ENCODE data around the gene UGGT2. TPM values are rescaled to one million over a fixed set of nuclear protein-coding genes. Genes with fewer than 3 reads are reported as not detected.

Gene UGGT2
- total RNA-seq, 2 donors from 2014 or later: 17.3 to 25.6 TPM

- Histone ChIP-seq H3K27ac (no peak overlapping the region), H3K9me3 (no peaks in the 10 kb centered on the region), H3K27me3 (no peaks in the 10 kb centered on the region), H3K4me3 (no peak overlapping the region), H3K4me1 (peaks cover 0 to 7% of the 10 kb centered on the region in 2 donors), H3K36me3 (no peaks in the 10 kb centered on the region)
- TF ChIP-seq CTCF (IDR thresholded peaks at IDR 0.05): no peak
- DNase-seq (ENCODE audit: low spot score): no peak
These were observed 300.5 kb downstream of the UGGT2 start for GRCh38 chr13:95752677-95753076.

Other genes starting within 250 kb of the UGGT2 start
- 1 to 10 TPM in 1 of 2 donors, under 1 TPM in 1; 0.59 to 3.1 TPM for gene HS6ST3, start 36.7 kb upstream of the UGGT2 start, total RNA-seq

Data from right atrium auricular region (tissue), 2 donors.